C4-2B (cell line): ENCODE data around the gene FOXJ1.

Source experiments
- H3K27ac ChIP-seq: fragments of 450-650 bp; 2 replicates; pipeline ENCODE4 v1.5.1; 2017
- ZFX ChIP-seq: fragments of 450-650 bp; IDR thresholded peaks from 2 replicates; pipeline ENCODE4 v1.6.1; 2017
- TF ChIP-seq, protein P1 (sequence below): fragments of 450-650 bp; conservative IDR thresholded peaks from 2 replicates; pipeline ENCODE4 v1.5.1; 2017; ENCODE audit warnings: mild to moderate bottlenecking

FOXJ1 gene

DNA sequence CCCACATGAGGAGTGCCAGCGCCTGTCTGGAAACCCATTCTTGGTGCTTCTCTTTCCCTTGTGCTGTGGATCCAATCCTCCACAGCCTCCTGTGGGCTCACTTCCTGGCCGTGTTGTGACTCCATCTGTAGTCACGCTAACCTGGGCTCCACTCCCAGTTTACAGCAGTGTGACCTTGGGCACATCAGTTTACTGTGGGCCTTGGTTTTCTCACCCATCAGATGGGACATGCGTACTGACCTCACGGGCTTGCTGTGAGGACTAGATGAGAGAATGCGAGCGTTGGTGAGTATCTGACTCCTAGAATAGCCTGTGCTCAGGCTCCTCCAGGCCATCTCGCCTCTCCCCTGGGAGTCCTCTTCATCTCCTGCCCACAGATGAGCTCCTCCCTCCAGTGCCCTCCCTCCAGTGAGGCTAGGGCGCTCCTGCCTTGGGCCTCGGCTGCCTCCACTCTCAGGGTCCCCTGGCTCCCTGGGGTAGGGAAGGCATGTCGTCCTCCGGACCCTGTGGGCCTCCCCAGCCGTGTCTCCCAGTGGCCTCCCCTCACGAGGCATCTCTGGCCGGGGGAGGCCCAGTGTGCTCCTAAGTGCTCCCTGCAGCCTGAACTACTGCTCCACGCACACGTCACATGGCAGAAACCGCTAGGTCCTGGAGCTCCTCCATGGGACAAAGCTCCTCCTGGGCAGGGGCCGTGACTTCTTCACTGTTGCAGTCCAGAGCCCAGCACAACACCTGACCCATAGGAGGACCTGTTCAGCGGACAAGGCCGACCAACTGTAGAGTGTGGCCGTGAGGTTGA lies 5.2 kb upstream of the FOXJ1 start:
- no peak overlapping the region for H3K27ac ChIP-seq
- no peak for TF ChIP-seq ZFX
- TF ChIP-seq, protein P1, sequence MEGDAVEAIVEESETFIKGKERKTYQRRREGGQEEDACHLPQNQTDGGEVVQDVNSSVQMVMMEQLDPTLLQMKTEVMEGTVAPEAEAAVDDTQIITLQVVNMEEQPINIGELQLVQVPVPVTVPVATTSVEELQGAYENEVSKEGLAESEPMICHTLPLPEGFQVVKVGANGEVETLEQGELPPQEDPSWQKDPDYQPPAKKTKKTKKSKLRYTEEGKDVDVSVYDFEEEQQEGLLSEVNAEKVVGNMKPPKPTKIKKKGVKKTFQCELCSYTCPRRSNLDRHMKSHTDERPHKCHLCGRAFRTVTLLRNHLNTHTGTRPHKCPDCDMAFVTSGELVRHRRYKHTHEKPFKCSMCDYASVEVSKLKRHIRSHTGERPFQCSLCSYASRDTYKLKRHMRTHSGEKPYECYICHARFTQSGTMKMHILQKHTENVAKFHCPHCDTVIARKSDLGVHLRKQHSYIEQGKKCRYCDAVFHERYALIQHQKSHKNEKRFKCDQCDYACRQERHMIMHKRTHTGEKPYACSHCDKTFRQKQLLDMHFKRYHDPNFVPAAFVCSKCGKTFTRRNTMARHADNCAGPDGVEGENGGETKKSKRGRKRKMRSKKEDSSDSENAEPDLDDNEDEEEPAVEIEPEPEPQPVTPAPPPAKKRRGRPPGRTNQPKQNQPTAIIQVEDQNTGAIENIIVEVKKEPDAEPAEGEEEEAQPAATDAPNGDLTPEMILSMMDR = no peak

DNA sequence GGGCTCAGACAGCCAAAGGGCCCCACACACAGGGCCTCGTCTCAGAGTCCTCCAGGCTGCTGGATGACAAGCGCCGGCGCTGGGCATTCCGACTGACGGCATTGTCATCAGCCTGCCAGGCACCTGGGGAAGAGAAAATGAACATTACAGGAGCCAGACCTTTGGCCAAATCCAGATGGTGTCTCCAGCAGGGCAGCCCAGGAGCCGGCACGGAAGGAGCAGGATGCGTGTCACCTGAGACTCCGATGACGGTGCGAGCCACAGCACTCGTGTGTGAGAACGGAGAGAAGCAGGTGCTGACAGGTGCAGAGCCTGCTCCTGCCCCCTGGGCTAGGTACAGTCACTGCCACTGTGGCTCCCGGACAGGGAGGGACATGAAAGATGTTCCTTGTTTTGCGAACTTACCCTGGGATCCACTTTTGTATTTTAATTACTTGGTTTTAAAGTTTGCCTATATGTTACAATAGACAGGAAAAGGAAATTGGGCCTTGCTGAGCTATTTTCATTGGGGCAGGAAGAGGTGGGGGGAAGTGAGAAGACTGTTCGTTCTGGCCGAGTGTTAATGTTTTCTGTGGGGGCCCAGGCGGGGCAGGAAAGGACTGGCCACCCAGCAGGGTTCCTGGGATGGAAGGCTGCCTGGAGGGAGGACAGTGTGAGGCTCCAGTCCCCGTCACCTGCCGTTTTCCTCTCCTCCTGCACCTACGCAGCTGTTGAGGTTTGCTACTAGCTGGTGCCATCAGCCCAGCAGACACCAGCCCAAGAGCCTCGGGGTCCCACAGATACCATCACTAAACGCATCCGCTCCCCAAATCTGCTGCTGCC lies 4.4 kb upstream of the FOXJ1 start:
- H3K27ac ChIP-seq = no peak overlapping the region
- no peak for TF ChIP-seq ZFX
- TF ChIP-seq, protein P1 = no peak

DNA sequence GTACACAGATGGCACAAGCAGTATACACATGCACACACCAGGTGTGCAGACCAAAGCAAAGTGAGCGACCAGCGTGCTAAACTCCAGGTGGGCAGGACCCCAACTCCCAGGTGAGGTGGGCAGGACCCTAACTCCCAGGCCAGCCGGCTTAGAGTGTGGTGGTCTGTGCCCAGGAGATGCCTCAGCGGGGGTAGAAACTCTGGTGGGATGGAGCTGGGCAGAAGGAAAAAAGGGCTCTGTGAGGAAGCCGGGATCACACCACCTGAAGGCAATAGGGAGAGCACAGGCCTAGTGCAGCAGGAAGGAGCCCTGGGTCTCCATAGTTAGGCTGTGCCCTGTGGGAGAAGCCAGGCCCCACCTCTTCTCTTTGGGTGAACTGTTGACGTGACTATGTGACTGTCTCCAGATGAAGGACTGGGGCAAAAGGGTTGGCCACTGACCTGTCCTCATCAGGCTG lies 1.6 kb upstream of the FOXJ1 start:
- no peak overlapping the region for H3K27ac ChIP-seq
- TF ChIP-seq ZFX = no peak
- TF ChIP-seq, protein P1 = no peak

DNA sequence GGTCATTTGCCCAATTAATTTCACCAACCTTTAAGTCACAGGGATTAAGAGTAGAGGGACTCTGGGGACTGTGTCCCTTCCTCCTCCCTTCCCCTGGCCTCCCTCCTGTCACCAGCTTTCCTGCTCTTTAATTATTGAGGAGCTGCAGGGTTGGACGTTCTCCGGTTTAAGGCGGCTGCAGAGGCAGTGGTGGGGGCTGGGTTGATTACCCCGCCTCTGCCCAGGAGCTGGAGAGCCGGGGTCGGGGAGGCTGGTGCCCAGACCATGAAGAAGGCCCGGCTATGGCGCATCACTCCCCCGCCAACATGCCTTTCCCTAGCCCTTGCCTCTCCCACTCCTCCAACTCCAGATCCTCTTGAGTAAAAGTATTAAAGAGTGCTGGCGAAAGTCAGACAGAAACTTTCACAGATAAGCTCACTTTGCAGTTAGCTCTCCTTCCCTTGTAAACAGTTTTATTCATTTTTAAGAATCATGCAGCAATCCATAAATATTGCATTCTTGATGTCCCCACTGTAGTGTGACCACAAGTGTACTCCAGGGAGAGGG lies 1.1 kb upstream of the FOXJ1 start:
- H3K27ac ChIP-seq = no peak overlapping the region; the same call in 1 of the 2 replicates
- TF ChIP-seq, protein P1 = no peak
- no peak for TF ChIP-seq ZFX

DNA sequence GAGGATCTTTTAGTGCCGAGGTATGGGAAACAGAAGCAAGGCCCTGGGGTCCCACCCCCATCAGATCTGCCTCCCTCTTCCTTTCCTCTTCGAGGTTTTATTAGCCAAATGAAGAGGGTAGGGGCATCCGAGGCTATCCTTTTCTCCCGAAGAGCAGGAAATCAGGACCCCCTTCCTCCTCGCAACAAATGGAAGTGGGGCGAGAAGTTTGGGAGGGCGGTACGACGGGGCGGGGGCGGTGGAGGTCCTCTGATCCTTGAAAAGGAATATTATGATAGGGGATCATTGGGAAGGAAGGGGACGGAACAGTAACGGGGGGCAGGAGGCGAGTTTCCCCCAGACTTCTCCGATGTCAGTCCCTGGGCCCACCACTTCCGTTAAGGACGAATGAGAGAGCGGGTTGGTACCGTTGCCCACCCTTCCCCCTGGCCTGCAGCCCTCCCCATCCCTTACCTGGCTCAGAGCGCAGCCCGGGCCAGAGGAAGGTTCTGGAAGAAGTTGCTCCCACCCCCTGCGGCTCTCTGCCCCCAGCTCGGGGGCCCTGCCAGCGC lies 309 bp downstream of the FOXJ1 start:
- no peak for TF ChIP-seq ZFX
- TF ChIP-seq, protein P1 = no peak
- H3K27ac ChIP-seq = no peak overlapping the region

DNA sequence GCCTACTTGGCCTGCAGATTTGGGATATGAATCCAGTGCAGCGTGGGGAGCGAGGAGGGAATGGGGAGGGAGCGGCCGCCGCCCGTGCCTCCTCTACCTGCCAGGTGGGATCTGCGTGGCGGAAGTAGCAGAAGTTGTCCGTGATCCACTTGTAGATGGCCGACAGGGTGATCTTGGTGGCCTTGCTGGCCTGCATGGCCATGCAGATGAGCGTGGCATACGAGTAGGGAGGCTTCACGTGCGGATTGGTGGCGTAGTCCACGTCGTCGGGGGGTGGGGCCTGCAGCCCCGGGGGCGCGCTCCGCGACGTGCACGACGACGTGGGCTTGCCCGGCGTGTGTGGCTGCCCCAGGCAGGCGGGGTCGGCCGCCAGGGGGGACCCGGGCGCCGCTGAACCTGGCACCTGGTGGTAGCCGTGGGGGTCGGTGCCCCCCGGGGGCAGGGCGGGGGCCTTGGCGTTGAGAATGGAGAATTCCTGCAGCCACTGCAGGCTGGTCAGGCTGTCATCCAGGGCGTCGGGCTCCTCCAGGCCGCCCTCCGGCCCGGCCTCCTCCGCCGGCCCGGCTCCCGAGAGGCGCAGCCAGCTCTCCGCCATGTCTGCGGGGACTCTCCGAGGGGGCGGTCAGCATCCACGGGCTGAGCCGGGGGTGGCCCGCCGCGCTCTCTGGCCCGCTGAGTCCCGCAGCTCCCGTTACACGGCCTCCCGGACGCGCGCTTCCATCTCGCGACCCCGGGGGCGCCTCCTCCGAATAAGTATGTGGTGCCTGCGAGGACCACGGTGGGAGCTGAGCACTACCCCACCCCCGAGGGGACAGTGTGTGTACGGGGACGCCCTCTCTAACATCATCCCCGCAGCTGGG lies 1.0 kb downstream of the FOXJ1 start:
- no peak overlapping the region for H3K27ac ChIP-seq

More for the DNA sequence above, 1.0 kb downstream of the FOXJ1 start:
- TF ChIP-seq, protein P1 = no peak
- no peak for TF ChIP-seq ZFX
